GM13977 (cell line): ENCODE data around the gene CACNA2D3.

Experiments
- DNase-seq: peaks from one replicate; pipeline ENCODE4 v3.0.0; 2012; ENCODE audit warnings: low spot score
- in situ Hi-C: fragments of 300-500 bp; cut with MboI; formaldehyde crosslinking; loops from one replicate; pipeline ENCODE4 v1.12.0; 2022; ENCODE audit warnings: low sequenced_read_pairs, low pct_unique_long_range_greater_than_20kb, mixed read lengths, inconsistent platforms; ENCODE audit not compliant: unreplicated experiment
- TF ChIP-seq, protein P1 (sequence below): IDR thresholded peaks from 2 replicates; pipeline ENCODE4 v1.5.1; 2012; ENCODE audit warnings: mild to moderate bottlenecking, control low read depth; ENCODE audit not compliant: insufficient read depth; ENCODE audit errors: extremely low read depth, missing control alignments

The CACNA2D3 gene

DNA sequence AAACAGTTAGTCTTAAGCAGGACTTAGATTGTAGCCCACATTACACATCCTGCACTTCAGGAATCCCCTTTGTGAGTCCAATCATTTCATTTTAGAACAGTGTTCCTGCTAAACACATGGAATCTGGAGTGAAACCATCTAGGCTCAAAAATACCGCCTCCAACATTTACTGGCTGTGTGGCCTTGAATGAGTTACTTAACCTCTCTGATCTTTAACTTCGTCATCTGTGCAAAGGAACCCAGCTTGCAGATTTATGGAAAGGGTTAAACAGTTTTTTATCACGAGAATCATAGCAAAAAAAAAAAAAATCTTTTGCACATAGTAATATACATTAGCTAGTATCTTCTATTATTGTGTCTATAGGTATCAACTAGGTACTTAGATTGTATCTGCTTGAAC is 813.5 kb downstream of the CACNA2D3 start:
- in situ Hi-C loops: no loop called here
- TF ChIP-seq, protein P1, sequence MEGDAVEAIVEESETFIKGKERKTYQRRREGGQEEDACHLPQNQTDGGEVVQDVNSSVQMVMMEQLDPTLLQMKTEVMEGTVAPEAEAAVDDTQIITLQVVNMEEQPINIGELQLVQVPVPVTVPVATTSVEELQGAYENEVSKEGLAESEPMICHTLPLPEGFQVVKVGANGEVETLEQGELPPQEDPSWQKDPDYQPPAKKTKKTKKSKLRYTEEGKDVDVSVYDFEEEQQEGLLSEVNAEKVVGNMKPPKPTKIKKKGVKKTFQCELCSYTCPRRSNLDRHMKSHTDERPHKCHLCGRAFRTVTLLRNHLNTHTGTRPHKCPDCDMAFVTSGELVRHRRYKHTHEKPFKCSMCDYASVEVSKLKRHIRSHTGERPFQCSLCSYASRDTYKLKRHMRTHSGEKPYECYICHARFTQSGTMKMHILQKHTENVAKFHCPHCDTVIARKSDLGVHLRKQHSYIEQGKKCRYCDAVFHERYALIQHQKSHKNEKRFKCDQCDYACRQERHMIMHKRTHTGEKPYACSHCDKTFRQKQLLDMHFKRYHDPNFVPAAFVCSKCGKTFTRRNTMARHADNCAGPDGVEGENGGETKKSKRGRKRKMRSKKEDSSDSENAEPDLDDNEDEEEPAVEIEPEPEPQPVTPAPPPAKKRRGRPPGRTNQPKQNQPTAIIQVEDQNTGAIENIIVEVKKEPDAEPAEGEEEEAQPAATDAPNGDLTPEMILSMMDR: no peak
- no peak for DNase-seq

DNA sequence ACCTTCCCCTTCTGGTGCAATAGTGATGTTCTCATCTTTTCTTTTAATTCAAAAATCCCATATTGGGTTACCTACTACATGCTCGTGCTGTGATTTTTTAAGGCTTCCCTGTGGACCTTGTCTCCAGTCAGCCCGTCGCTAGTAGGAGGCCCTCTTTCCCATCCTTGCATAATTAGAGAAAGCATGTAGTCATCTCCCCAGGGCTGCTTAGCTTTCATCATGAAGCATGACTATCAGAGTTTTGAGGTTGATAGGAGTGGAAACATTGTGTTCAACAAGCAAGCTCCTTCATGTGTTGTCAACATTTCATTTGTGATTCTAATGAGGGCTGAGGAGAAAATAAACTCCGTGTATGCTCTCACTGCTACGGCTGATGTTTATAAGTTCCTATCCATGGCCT is 814.2 kb downstream of the CACNA2D3 start:
- TF ChIP-seq, protein P1: no peak

DNA sequence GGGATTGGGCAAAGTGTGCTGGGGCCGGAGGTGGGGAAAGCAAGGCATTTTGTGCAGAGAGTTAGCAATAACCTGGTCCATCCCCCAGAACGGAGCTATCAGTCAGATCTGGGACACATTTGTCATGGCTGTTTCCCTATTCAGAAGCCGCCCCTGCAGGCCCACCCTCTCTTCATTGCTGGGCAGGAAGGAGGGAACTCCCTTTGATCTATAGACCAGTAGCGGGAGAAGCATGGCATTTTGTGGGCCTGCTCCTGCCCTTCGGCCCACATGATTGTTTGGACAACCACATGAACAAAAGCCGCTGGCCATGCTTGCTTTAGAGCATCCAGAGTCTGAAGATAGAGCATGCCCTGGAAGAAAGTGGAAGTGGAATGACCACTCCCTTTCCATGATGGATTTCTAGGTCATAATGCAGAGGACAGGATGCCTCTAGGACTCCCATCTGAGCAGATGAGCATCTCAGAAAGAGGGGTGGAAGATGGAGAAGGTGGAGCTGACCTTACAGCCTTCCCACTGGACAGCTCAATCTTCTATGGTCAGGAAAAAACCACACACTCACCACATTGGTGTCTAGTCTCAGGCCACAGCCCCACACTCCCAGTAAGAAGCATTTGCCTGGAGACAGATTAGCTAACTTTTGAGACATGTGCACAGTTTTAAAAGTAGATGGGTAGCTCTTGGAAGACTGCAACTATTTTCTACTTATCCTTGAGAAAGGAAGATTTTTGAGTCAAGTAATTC is 817.4 kb downstream of the CACNA2D3 start:
- in situ Hi-C loops: no loop called here
- TF ChIP-seq, protein P1: no peak
- DNase-seq: no peak

More for the DNA sequence above, 814.2 kb downstream of the CACNA2D3 start:
- in situ Hi-C loops: no loop called here
- no peak for DNase-seq

DNA sequence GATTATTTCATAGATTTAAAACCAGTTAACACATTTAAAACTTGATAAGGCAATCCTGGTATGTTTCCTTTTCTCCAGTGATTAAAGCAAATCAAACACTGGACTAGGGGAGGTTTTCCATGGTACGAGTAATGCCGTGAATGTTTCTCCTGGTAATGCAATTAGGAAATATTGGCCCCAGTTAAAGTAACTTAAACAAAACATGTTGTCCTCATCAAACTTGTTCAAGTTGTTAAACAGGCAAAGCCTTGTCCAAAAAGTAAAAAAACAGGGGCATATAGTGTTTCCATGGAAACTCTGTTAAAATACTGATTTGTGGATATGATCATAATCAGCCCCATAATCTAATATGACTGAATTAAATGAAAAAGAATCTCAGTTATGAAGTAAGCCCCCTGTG is 818.6 kb downstream of the CACNA2D3 start:
- in situ Hi-C loops: no loop called here
- TF ChIP-seq, protein P1: no peak
- DNase-seq: no peak

DNA sequence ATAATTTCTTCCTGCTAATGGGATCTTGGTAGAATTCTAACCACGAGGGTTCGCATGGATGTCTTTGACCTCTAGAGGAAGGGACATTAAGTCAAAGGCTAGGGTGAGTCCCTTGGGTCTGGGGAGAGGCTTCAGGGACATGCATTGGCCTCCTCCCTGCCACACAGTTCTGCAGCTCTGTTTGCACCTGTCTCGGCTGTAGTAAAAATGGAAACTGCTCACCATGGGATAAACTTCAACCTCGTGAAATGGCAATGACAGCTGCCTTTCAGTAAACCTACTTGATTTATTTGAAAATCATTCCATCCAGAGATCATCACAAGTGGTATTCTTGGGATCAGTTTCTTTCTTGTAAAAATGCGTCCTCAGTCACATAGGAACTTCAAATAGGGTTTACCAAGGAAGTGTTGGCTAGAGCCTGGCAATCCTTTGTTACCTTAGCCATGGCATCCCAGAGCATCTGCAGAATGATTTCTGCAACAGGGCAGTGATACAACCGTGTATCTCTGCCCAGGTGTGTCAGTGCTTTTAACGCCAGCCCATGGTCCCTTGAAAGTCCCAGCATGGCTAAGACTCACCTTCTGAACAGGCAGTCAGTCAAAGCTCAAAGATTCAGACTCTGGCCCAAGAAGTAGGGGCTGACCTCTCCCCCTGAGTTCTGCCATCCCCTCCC is 819.5 kb downstream of the CACNA2D3 start:
- TF ChIP-seq, protein P1: no peak
- DNase-seq: no peak
- in situ Hi-C loops: no loop called here

DNA sequence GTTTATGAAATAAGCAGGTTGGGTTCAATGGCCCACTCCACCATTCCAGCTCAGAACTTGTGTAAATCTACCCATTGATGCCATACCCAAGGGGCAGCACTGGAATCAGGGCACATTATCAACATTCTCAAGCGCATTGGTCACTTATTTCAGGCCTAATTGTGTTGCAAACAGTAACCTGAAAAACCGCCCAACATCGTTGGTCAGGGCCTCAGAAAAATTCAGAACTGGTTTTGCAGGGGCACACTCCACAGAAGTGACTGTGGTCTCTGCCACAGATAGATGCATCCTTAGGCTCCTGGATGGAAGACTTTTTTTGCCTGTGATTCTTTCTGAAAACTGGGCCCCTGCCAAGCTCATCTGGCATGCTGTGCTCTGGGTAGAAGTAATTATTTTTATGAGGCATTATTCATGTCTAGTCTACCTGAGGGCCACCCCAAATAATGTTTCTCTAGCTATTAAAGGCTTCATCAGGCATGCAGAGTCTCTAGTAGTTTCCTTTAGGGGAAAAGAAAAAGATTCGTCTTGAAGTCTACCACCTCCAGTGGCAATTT is 827.2 kb downstream of the CACNA2D3 start:
- no peak for DNase-seq
- TF ChIP-seq, protein P1: no peak
- in situ Hi-C loops: no loop called here
